HG03575 (cell line): ENCODE data around the gene PRDM16.

Source experiments
- ATAC-seq: cut with Tn5 transposase; IDR thresholded peaks from one replicate; pipeline ENCODE4 v1.9.1; 2021; ENCODE audit not compliant: unreplicated experiment, insufficient number of reproducible peaks, low FRiP score; ENCODE audit errors: extremely low read depth

PRDM16 gene

GRCh38 chr1:3340548-3341235 is 271.7 kb downstream of the PRDM16 start:
- ATAC-seq = no peak

GRCh38 chr1:3341236-3341994 is 272.4 kb downstream of the PRDM16 start:
- no peak for ATAC-seq

GRCh38 chr1:3342960-3343359 is 274.0 kb downstream of the PRDM16 start:
- no peak for ATAC-seq

GRCh38 chr1:3344395-3344794 is 275.4 kb downstream of the PRDM16 start:
- no peak for ATAC-seq

- no peak for ATAC-seq
These were observed 276.8 kb downstream of the PRDM16 start for GRCh38 chr1:3345792-3346191.

- ATAC-seq = no peak
These were observed 277.5 kb downstream of the PRDM16 start for GRCh38 chr1:3346478-3346877.

- ATAC-seq = no peak
These were observed 278.4 kb downstream of the PRDM16 start for GRCh38 chr1:3347257-3348020.

GRCh38 chr1:3348196-3348865 is 279.3 kb downstream of the PRDM16 start:
- ATAC-seq = no peak

GRCh38 chr1:3349161-3349967 is 280.4 kb downstream of the PRDM16 start:
- ATAC-seq = no peak

GRCh38 chr1:3349968-3350299 is 280.9 kb downstream of the PRDM16 start:
- ATAC-seq = no peak

- no peak for ATAC-seq
These were observed 281.7 kb downstream of the PRDM16 start for GRCh38 chr1:3350506-3351261.

GRCh38 chr1:3351449-3352298 is 282.7 kb downstream of the PRDM16 start:
- no peak for ATAC-seq

- ATAC-seq = no peak
These were observed 283.4 kb downstream of the PRDM16 start for GRCh38 chr1:3352299-3352951.

- no peak for ATAC-seq
These were observed 283.9 kb downstream of the PRDM16 start for GRCh38 chr1:3352952-3353331.

- no peak for ATAC-seq
These were observed 284.9 kb downstream of the PRDM16 start for GRCh38 chr1:3353876-3354275.

- ATAC-seq = no peak
These were observed 286.1 kb downstream of the PRDM16 start for GRCh38 chr1:3355089-3355488.
